T-helper 22 cell (primary cell): Measurements from ENCODE around the gene PLEKHM3.
"Not testable (repeated sequence)": the region's sequence is repeated elsewhere in the genome, so short reads cannot be mapped to it uniquely, and the experiment has no call there.

ENCODE experiments used
- DNase-seq: peaks from one replicate; pipeline ENCODE4 v3.0.0-alpha.2; 2020; ENCODE audit warnings: low read depth

The PLEKHM3 gene

GRCh38 chr2:207819839-207820784 is 205.2 kb downstream of the PLEKHM3 start:
- DNase-seq, result no peak

GRCh38 chr2:207819021-207819797 is 206.1 kb downstream of the PLEKHM3 start:
- no peak for DNase-seq

- DNase-seq, result no peak
Measured at GRCh38 chr2:207816546-207816945, 208.8 kb downstream of the PLEKHM3 start.

- DNase-seq, result no peak
Measured at GRCh38 chr2:207815254-207815653, 210.1 kb downstream of the PLEKHM3 start.

GRCh38 chr2:207813942-207814341 is 211.4 kb downstream of the PLEKHM3 start:
- no peak for DNase-seq

- DNase-seq, result no peak
Measured at GRCh38 chr2:207813221-207813916, 212.0 kb downstream of the PLEKHM3 start.

GRCh38 chr2:207812726-207813080 is 212.6 kb downstream of the PLEKHM3 start:
- DNase-seq, result no peak

GRCh38 chr2:207812058-207812725 is 213.1 kb downstream of the PLEKHM3 start:
- no peak for DNase-seq

GRCh38 chr2:207811658-207812057 is 213.7 kb downstream of the PLEKHM3 start:
- DNase-seq, result not testable (repeated sequence)

- no peak for DNase-seq
Measured at GRCh38 chr2:207810200-207810788, 215.0 kb downstream of the PLEKHM3 start.

- DNase-seq, result no peak
Measured at GRCh38 chr2:207808119-207808518, 217.2 kb downstream of the PLEKHM3 start.

- no peak for DNase-seq
Measured at GRCh38 chr2:207807516-207807915, 217.8 kb downstream of the PLEKHM3 start.

GRCh38 chr2:207805566-207806226 is 219.6 kb downstream of the PLEKHM3 start:
- no peak for DNase-seq

- DNase-seq, result no peak
Measured at GRCh38 chr2:207802650-207803049, 222.7 kb downstream of the PLEKHM3 start.

- DNase-seq, result no peak
Measured at GRCh38 chr2:207801259-207801658, 224.1 kb downstream of the PLEKHM3 start.

- DNase-seq, result no peak
Measured at GRCh38 chr2:207796585-207797350, 228.6 kb downstream of the PLEKHM3 start.

- no peak for DNase-seq
Measured at GRCh38 chr2:207792244-207792785, 233.0 kb downstream of the PLEKHM3 start.

- DNase-seq, result no peak
Measured at GRCh38 chr2:207791579-207792243, 233.6 kb downstream of the PLEKHM3 start.

GRCh38 chr2:207790898-207791297 is 234.4 kb downstream of the PLEKHM3 start:
- DNase-seq, result no peak
